HepG2 (cell line): ENCODE results near the gene HOXA5. TPM values are rescaled to one million over a fixed set of nuclear protein-coding genes. Genes with fewer than 3 reads are reported as not detected.

Source experiments
- ATAC-seq: fragments of 200-7000 bp; cut with Tn5 transposase; 3 replicates; pipeline ENCODE4 v1.9.1; 2020; ENCODE audit warnings: mild to moderate bottlenecking, moderate library complexity
- BruUV-seq: library from RNA; stranded (reverse); fragments of 400-500 nt; replicated peaks from 2 replicates; lab custom pipeline; 2021; lab: Mats Ljungman, UMichigan
- CTCF ChIA-PET: fragments of 300-600 bp; formaldehyde crosslinking; extraction: SDS; loops from one replicate; lab custom pipeline; 2021; ENCODE audit warnings: low total read pairs, inconsistent platforms, low intra/inter-chr PET ratio; lab: Yijun Ruan, JAX
- POLR2A ChIA-PET: fragments of 350-600 bp; sonication (Branson Sonifier 250); formaldehyde crosslinking; loops from one replicate; lab custom pipeline; 2020; ENCODE audit warnings: antibody characterized with exemption, inconsistent platforms; lab: Yijun Ruan, JAX
- DNase-seq: peaks from one replicate; pipeline ENCODE4 v3.0.0-alpha.2; 2015; ENCODE audit warnings: low spot score
- FAIRE-seq: peaks from 3 replicates; lab custom pipeline; 2011; peaks lifted over from hg19 to GRCh38; lab: Jason Lieb, UNC
- H2AFZ ChIP-seq: one replicate; pipeline ENCODE4 v1.6.1; 2011; ENCODE audit warnings: low read length, inconsistent platforms
- H3K27ac ChIP-seq: fragments of 300-600 bp; 3 replicates; pipeline ENCODE4 v1.8.0; 2011; ENCODE audit warnings: mixed run types, mild to moderate bottlenecking, mixed read lengths, low read length, inconsistent platforms; ENCODE audit not compliant: insufficient read depth; ENCODE audit errors: extremely low read length
- H3K27me3 ChIP-seq, 2 experiments: fragments of 200-600 bp in 1 of 2; 2 replicates in 1 of 2; 3 replicates in 1 of 2; pipeline versions ENCODE4 v1.6.0 to v1.8.0; 2011; ENCODE audit warnings: low read length in 2 of 2, mild to moderate bottlenecking in 2 of 2, moderate library complexity in 2 of 2, inconsistent platforms in 1 of 2; ENCODE audit not compliant: insufficient read depth in 2 of 2, control insufficient read depth in 1 of 2
- H3K36me3 ChIP-seq, 2 experiments: fragments of 200-600 bp in 1 of 2; replicated peaks in 1 of 2; 2 replicates in 1 of 2; 3 replicates in 1 of 2; pipeline versions ENCODE4 v1.5.1 to v1.8.0; 2011; ENCODE audit warnings: low read length in 2 of 2, inconsistent platforms in 1 of 2; ENCODE audit not compliant: insufficient read depth in 2 of 2, control insufficient read depth in 1 of 2
- H3K4me1 ChIP-seq: 2 replicates; pipeline ENCODE4 v1.5.1; 2012; ENCODE audit warnings: low read length, inconsistent platforms; ENCODE audit not compliant: insufficient read depth
- H3K4me2 ChIP-seq: 2 replicates; pipeline ENCODE4 v1.6.0; 2011; ENCODE audit warnings: low read depth, low read length, inconsistent platforms
- H3K4me3 ChIP-seq, 3 experiments: fragments of 200-600 bp in 1 of 3; sonication (generic), shearing (Covaris generic) in 1 of 3; replicated peaks in 1 of 3; 2 replicates each; pipeline ENCODE4 v1.5.1; 2011 to 2016; ENCODE audit warnings: low read length in 3 of 3, inconsistent platforms in 2 of 3, low read depth in 2 of 3, mild to moderate bottlenecking in 2 of 3, control low read depth in 1 of 3, mixed read lengths in 1 of 3; ENCODE audit not compliant: insufficient read depth in 1 of 3
- H3K79me2 ChIP-seq: one replicate; pipeline ENCODE4 v1.6.1; 2011; ENCODE audit warnings: low read length, inconsistent platforms; ENCODE audit not compliant: insufficient read depth
- H3K9ac ChIP-seq: 2 replicates; pipeline ENCODE4 v1.6.0; 2011; ENCODE audit warnings: mild to moderate bottlenecking, low read depth, low read length, inconsistent platforms; ENCODE audit not compliant: insufficient read depth
- H3K9me3 ChIP-seq: 2 replicates; pipeline ENCODE4 v1.5.1; 2012; ENCODE audit warnings: mild to moderate bottlenecking, low read length
- H4K20me1 ChIP-seq: 2 replicates; pipeline ENCODE4 v1.6.0; 2011; ENCODE audit warnings: inconsistent platforms, mild to moderate bottlenecking, low read length, moderate library complexity; ENCODE audit not compliant: insufficient read depth
- ADNP ChIP-seq: sonication (generic); formaldehyde crosslinking; IDR thresholded peaks from 2 replicates; pipeline ENCODE4 v1.4.0; 2020; ENCODE audit warnings: missing genetic modification reagents
- CEBPZ ChIP-seq: IDR thresholded peaks from 2 replicates; pipeline ENCODE4 v1.6.1; 2012; ENCODE audit warnings: low read length, improper control_type of control experiment
- CTCF ChIP-seq: sonication (generic); formaldehyde crosslinking; IDR thresholded peaks from 2 replicates; pipeline ENCODE4 v1.5.0; 2020; ENCODE audit warnings: mild to moderate bottlenecking, missing genetic modification reagents, moderate library complexity
- FOXP1 ChIP-seq, 2 experiments: fragments of 450-650 bp in 1 of 2; IDR thresholded peaks; 2 replicates each; pipeline ENCODE4 v1.6.1; 2017 to 2018; ENCODE audit warnings: antibody characterized with exemption in 1 of 2
- KLF11 ChIP-seq: IDR thresholded peaks from 2 replicates; pipeline ENCODE4 v1.6.1; 2016; ENCODE audit warnings: missing compliant biosample characterization
- KLF9 ChIP-seq: IDR thresholded peaks from 2 replicates; pipeline ENCODE4 v1.6.1; 2016; ENCODE audit warnings: low read depth
- NAIF1 ChIP-seq: sonication (generic); formaldehyde crosslinking; IDR thresholded peaks from 2 replicates; pipeline ENCODE4 v1.5.0; 2020; ENCODE audit warnings: mild to moderate bottlenecking, missing genetic modification reagents, borderline replicate concordance
- RFXAP ChIP-seq: sonication (generic); formaldehyde crosslinking; IDR thresholded peaks from 2 replicates; pipeline ENCODE4 v1.4.0; 2020; ENCODE audit warnings: missing genetic modification reagents, borderline replicate concordance
- SMYD3 ChIP-seq: sonication (generic); formaldehyde crosslinking; IDR thresholded peaks from 2 replicates; pipeline ENCODE4 v1.8.1; 2023; ENCODE audit warnings: mild to moderate bottlenecking, missing genetic modification reagents
- SP5 ChIP-seq: IDR thresholded peaks from 2 replicates; pipeline ENCODE4 v1.6.1; 2016; ENCODE audit warnings: low read depth, borderline replicate concordance
- TRAFD1 ChIP-seq: sonication (generic); formaldehyde crosslinking; IDR thresholded peaks from 2 replicates; pipeline ENCODE4 v1.5.1; 2020; ENCODE audit warnings: missing genetic modification reagents, mild to moderate bottlenecking, borderline replicate concordance
- YEATS2 ChIP-seq: sonication (generic); formaldehyde crosslinking; IDR thresholded peaks from 2 replicates; pipeline ENCODE4 v1.4.0; 2020; ENCODE audit warnings: missing genetic modification reagents, borderline replicate concordance
- ZBTB25 ChIP-seq: IDR thresholded peaks from 2 replicates; pipeline ENCODE4 v1.6.1; 2018; ENCODE audit warnings: missing genetic modification reagents
- ZNF33A ChIP-seq: sonication (generic); formaldehyde crosslinking; IDR thresholded peaks from 2 replicates; pipeline ENCODE4 v1.5.1; 2020; ENCODE audit warnings: missing genetic modification reagents, mild to moderate bottlenecking, moderate library complexity, borderline replicate concordance
- ZNF382 ChIP-seq: sonication (generic); formaldehyde crosslinking; IDR thresholded peaks from 2 replicates; pipeline ENCODE4 v1.5.0; 2020; ENCODE audit warnings: missing genetic modification reagents, mild to moderate bottlenecking, borderline replicate concordance
- ZNF550 ChIP-seq: sonication (generic); formaldehyde crosslinking; IDR thresholded peaks from 2 replicates; pipeline ENCODE4 v1.4.0; 2020; ENCODE audit warnings: mild to moderate bottlenecking, missing genetic modification reagents, borderline replicate concordance
- ZNF850 ChIP-seq: sonication (generic); formaldehyde crosslinking; conservative IDR thresholded peaks from 2 replicates; pipeline ENCODE4 v1.9.0; 2021; ENCODE audit warnings: mild to moderate bottlenecking, missing genetic modification reagents
- WGBS: methylation state at CpG from one replicate; pipeline ENCODE4 v1.1.6; 2017; ENCODE audit warnings: low lambda C conversion rate; 5-methylcytosine and 5-hydroxymethylcytosine counted together
- in situ Hi-C: cut with HindIII; loops from 2 replicates; pipeline ENCODE4 v1.10.0; 2017; ENCODE audit warnings: low pct_unique_long_range_greater_than_20kb; ENCODE audit not compliant: extremely low pct_ligation_motif_present
- intact Hi-C: fragments of 100-400 bp; cut with micrococcal nuclease; formaldehyde crosslinking; loops from one replicate; pipeline ENCODE4 v1.10.0; 2022; ENCODE audit not compliant: unreplicated experiment
- polyA plus RNA-seq, 8 experiments: library from polyadenylated mRNA; depleted of rRNA in 3 of 8; stranded (reverse) in 7 of 8; unstranded in 1 of 8; fragments of >200 nt; fragmentation: Illumina TruSeq in 4 of 8; extraction: Trizol in 4 of 8; gene quantifications; 2 replicates each; pipeline versions ENCODE4 v1.2.1 to v1.2.3, GENCODE V29; 2011 to 2016; ENCODE audit warnings: low read depth in 4 of 8, missing spikeins in 1 of 8, mixed read lengths in 1 of 8; ENCODE audit not compliant: insufficient read depth in 1 of 8
- total RNA-seq, 5 experiments: library from RNA; depleted of rRNA; stranded (reverse); fragments of >200 nt; fragmentation: Illumina TruSeq; extraction: Trizol; gene quantifications; 2 replicates each; pipeline ENCODE4 v1.2.3, GENCODE V29; 2016; ENCODE audit warnings: low read depth in 1 of 5

Gene HOXA5
- total and polyA plus RNA-seq, 2 of the 13 experiments (the other 11 are each of a cell fraction or from before 2014, with no cell fraction given) = 3.2 to 3.6 TPM

- H4K20me1 ChIP-seq = peaks cover 5% of the 10 kb centered on the region; the same call in 1 of the 2 replicates
- intact Hi-C loops = no loop called here
- in situ Hi-C loops = no loop called here
- CTCF ChIA-PET = no interaction called here
- H3K4me2 ChIP-seq = no peak overlapping the region
- BruUV-seq = no TSS peak
- FAIRE-seq (no peak), ATAC-seq (no peak), DNase-seq (no peak)
- no peak overlapping the region for H3K9ac ChIP-seq
- H3K4me1 ChIP-seq = peaks cover 12% of the 10 kb centered on the region; the same call in 1 of the 2 replicates
- POLR2A ChIA-PET = interaction anchor here (0.7 to 3.8 kb wide), 2 partner anchors 10 to 20 kb away, joined by 3 to 55 read pairs; partner anchors contain the start of gene HOXA4
- no peak overlapping the region for H3K4me3 ChIP-seq
- no peaks in the 10 kb centered on the region for H3K27me3 ChIP-seq
- no peak overlapping the region for H2AFZ ChIP-seq
- H3K79me2 ChIP-seq = peaks cover 12% of the 10 kb centered on the region
- H3K27ac ChIP-seq = no peak overlapping the region
- no peaks in the 10 kb centered on the region for H3K9me3 ChIP-seq
- WGBS = 89% methylated on average over 6 of the region's 6 CpGs
- H3K36me3 ChIP-seq = peaks cover 2 to 9% of the 10 kb centered on the region in 2 experiments; a peak in 2 of 5 replicates
- no peak for TF ChIP-seq SMYD3 (CRISPR knock-in tag)
- no peak for TF ChIP-seq FOXP1 (IDR thresholded peaks at IDR 0.05)
- no peak for TF ChIP-seq FOXP1 (CRISPR knock-in tag; IDR thresholded peaks at IDR 0.05)
- TF ChIP-seq ADNP = no peak
- no peak for TF ChIP-seq CEBPZ
- TF ChIP-seq ZNF550 (CRISPR knock-in tag) = no peak
- no peak for TF ChIP-seq RFXAP
- TF ChIP-seq YEATS2 (CRISPR knock-in tag) = no peak
- TF ChIP-seq ZBTB25 = no peak
- no peak for TF ChIP-seq NAIF1 (CRISPR knock-in tag)
- TF ChIP-seq KLF9 (CRISPR knock-in tag) = no peak
- TF ChIP-seq SP5 (CRISPR knock-in tag) = no peak
- TF ChIP-seq ZNF850 (CRISPR knock-in tag) = no peak
- TF ChIP-seq ZNF33A (CRISPR knock-in tag) = no peak
- no peak for TF ChIP-seq TRAFD1 (CRISPR knock-in tag)
- no peak for TF ChIP-seq ZNF382 (CRISPR knock-in tag)
- TF ChIP-seq KLF11 (CRISPR knock-in tag) = no peak
- TF ChIP-seq CTCF = no peak
These were observed 32.3 kb downstream of the HOXA5 start for GRCh38 chr7:27111042-27111750.
